Subcutaneous abdominal adipose tissue (tissue), 5 donors: ENCODE data around the gene S100PBP.
A peak's percentile ranks its signal among the peaks of the same experiment; 100 is the strongest.

ENCODE experiments used
- H3K27ac ChIP-seq: one replicate; pipeline ENCODE4 v1.7.0; 2013; ENCODE audit warnings: low read depth, mild to moderate bottlenecking, inconsistent platforms, low read length, moderate library complexity
- H3K27me3 ChIP-seq, 5 donors: one replicate each; pipeline ENCODE4 v1.7.0; 2013; ENCODE audit warnings: low read length in 5 of 5, inconsistent platforms in 1 of 5; ENCODE audit not compliant: control insufficient read depth in 5 of 5, insufficient read depth in 4 of 5
- H3K36me3 ChIP-seq, 5 donors: one replicate each; pipeline ENCODE4 v1.7.0; 2013; ENCODE audit warnings: low read length in 5 of 5; ENCODE audit not compliant: control insufficient read depth in 5 of 5, insufficient read depth in 5 of 5
- H3K4me1 ChIP-seq, 5 donors: one replicate each; pipeline ENCODE4 v1.7.0; 2013; ENCODE audit warnings: low read length in 5 of 5, mild to moderate bottlenecking in 3 of 5, moderate library complexity in 1 of 5; ENCODE audit not compliant: control insufficient read depth in 5 of 5, insufficient read depth in 5 of 5
- H3K4me3 ChIP-seq, 5 donors: one replicate each; pipeline ENCODE4 v1.7.0; 2013; ENCODE audit warnings: low read length in 5 of 5, low read depth in 1 of 5
- H3K9ac ChIP-seq, 5 donors: one replicate each; pipeline ENCODE4 v1.7.0; 2013; ENCODE audit warnings: low read length in 5 of 5, mild to moderate bottlenecking in 4 of 5, moderate library complexity in 3 of 5
- H3K9me3 ChIP-seq, 5 donors: one replicate each; pipeline ENCODE4 v1.7.0; 2013; ENCODE audit warnings: low read length in 5 of 5; ENCODE audit not compliant: control insufficient read depth in 5 of 5
- donor health status: healthy.
- donor health status: healthy.
- donor health status: healthy.
- donor health status: healthy.
- donor health status: healthy.

Gene S100PBP

GRCh38 chr1:32868085-32868484, 50.6 kb downstream of the S100PBP start:
- Histone ChIP-seq H3K36me3 (peaks cover 0 to 28% (median 5%) of the 10 kb centered on the region in 5 donors), H3K9ac (no peak overlapping the region), H3K4me3 (no peak overlapping the region), H3K4me1 (peaks cover 0 to 22% (median 15%) of the 10 kb centered on the region in 5 donors), H3K27me3 (peaks cover 8 to 24% (median 21%) of the 10 kb centered on the region in 5 donors), H3K27ac (no peak overlapping the region), H3K9me3 (no peaks in the 10 kb centered on the region)

GRCh38 chr1:32868806-32869455, 51.5 kb downstream of the S100PBP start:
- no peak overlapping the region for H3K27ac ChIP-seq
- no peak overlapping the region for H3K4me3 ChIP-seq
- peaks cover 0 to 19% (median 4%) of the 10 kb centered on the region in 5 donors for H3K36me3 ChIP-seq
- no peaks in the 10 kb centered on the region for H3K9me3 ChIP-seq
- H3K27me3 ChIP-seq: peaks cover 8 to 24% (median 24%) of the 10 kb centered on the region in 5 donors
- no peak overlapping the region for H3K9ac ChIP-seq
- H3K4me1 ChIP-seq: peaks cover 0 to 22% (median 15%) of the 10 kb centered on the region in 5 donors

GRCh38 chr1:32869923-32870614, 52.6 kb downstream of the S100PBP start:
- Histone ChIP-seq H3K9ac (peak overlapping the region in 1 of 5 donors; percentile 5), H3K9me3 (no peaks in the 10 kb centered on the region), H3K4me1 (peaks cover 0 to 22% (median 15%) of the 10 kb centered on the region in 5 donors), H3K36me3 (peaks cover 0 to 10% (median 3%) of the 10 kb centered on the region in 5 donors), H3K4me3 (peak overlapping the region; percentile 8 to 32 (median 22)), H3K27ac (no peak overlapping the region), H3K27me3 (peaks cover 8 to 24% (median 24%) of the 10 kb centered on the region in 5 donors)

GRCh38 chr1:32870615-32871363, 53.3 kb downstream of the S100PBP start, which contains the start of gene FNDC5:
FNDC5 (minus strand) TSS chr1:32870912.
- H3K4me1 ChIP-seq: peaks cover 0 to 22% (median 15%) of the 10 kb centered on the region in 5 donors
- peak within 1 kb of the TSS; percentile 49 to 59 (median 55) for H3K4me3 ChIP-seq
- no peaks in the 10 kb centered on the region for H3K9me3 ChIP-seq
- peaks cover 8 to 26% (median 24%) of the 10 kb centered on the region in 5 donors for H3K27me3 ChIP-seq
- peak within 1 kb of the TSS in 1 of 5 donors; percentile 62 for H3K9ac ChIP-seq
- no peak within 1 kb of the TSS for H3K27ac ChIP-seq
- peaks cover 0 to 10% (median 3%) of the 10 kb centered on the region in 5 donors for H3K36me3 ChIP-seq

GRCh38 chr1:32871364-32872191, 54.1 kb downstream of the S100PBP start:
- Histone ChIP-seq H3K27me3 (peaks cover 8 to 26% (median 25%) of the 10 kb centered on the region in 5 donors), H3K9me3 (no peaks in the 10 kb centered on the region), H3K4me1 (peaks cover 0 to 25% (median 15%) of the 10 kb centered on the region in 5 donors), H3K27ac (no peak overlapping the region), H3K9ac (peak overlapping the region in 1 of 5 donors; percentile 62), H3K36me3 (peaks cover 0 to 10% (median 3%) of the 10 kb centered on the region in 5 donors), H3K4me3 (peak overlapping the region; percentile 49 to 59 (median 55))

GRCh38 chr1:32872192-32872460, 54.7 kb downstream of the S100PBP start:
- no peak overlapping the region for H3K27ac ChIP-seq
- peaks cover 0 to 10% (median 3%) of the 10 kb centered on the region in 5 donors for H3K36me3 ChIP-seq
- H3K27me3 ChIP-seq: peaks cover 8 to 31% (median 28%) of the 10 kb centered on the region in 5 donors
- H3K9ac ChIP-seq: no peak overlapping the region
- H3K9me3 ChIP-seq: no peaks in the 10 kb centered on the region
- peak overlapping the region in 1 of 5 donors; percentile 17 for H3K4me3 ChIP-seq
- H3K4me1 ChIP-seq: peaks cover 0 to 27% (median 15%) of the 10 kb centered on the region in 5 donors

GRCh38 chr1:32873484-32873883, 56.0 kb downstream of the S100PBP start:
- Histone ChIP-seq H3K4me3 (no peak overlapping the region), H3K9ac (no peak overlapping the region), H3K36me3 (no peaks in the 10 kb centered on the region), H3K27me3 (peaks cover 9 to 44% (median 38%) of the 10 kb centered on the region in 5 donors), H3K4me1 (peaks cover 0 to 27% (median 15%) of the 10 kb centered on the region in 5 donors), H3K27ac (no peak overlapping the region), H3K9me3 (no peaks in the 10 kb centered on the region)

- H3K36me3 ChIP-seq: no peaks in the 10 kb centered on the region
- H3K4me1 ChIP-seq: peaks cover 0 to 23% (median 13%) of the 10 kb centered on the region in 5 donors
- no peak overlapping the region for H3K4me3 ChIP-seq
- no peaks in the 10 kb centered on the region for H3K9me3 ChIP-seq
- H3K27ac ChIP-seq: no peak overlapping the region
- H3K9ac ChIP-seq: no peak overlapping the region
- peaks cover 13 to 43% (median 29%) of the 10 kb centered on the region in 5 donors for H3K27me3 ChIP-seq
Measured at GRCh38 chr1:32874860-32875752, 57.7 kb downstream of the S100PBP start.
